ENCODE data around the gene GRIN2D. TPM values are rescaled to one million over a fixed set of nuclear protein-coding genes. Genes with fewer than 3 reads are reported as not detected.
A peak's percentile ranks its signal among the peaks of the same experiment; 100 is the strongest.

Gene GRIN2D
- total RNA-seq, 2 donors from 2014 or later = 0.28 to 1.2 TPM

- no peaks in the 10 kb centered on the region for H3K27me3 Mint-ChIP-seq
Measured at GRCh38 chr19:48421548-48421947, 28.1 kb downstream of the GRIN2D start.

GRCh38 chr19:48424694-48425219 lies 31.3 kb downstream of the GRIN2D start:
- no peak overlapping the region for H3K4me3 Mint-ChIP-seq

More at GRCh38 chr19:48421548-48421947, 28.1 kb downstream of the GRIN2D start:
- peaks cover 20% of the 10 kb centered on the region for H3K4me1 Mint-ChIP-seq
- no peaks in the 10 kb centered on the region for H3K36me3 Mint-ChIP-seq (ENCODE audit: low read depth)
- H3K4me3 Mint-ChIP-seq = no peak overlapping the region
- ATAC-seq (replicated peaks) = no peak
- no peak overlapping the region for H3K27ac Mint-ChIP-seq
- H3K9me3 Mint-ChIP-seq = no peaks in the 10 kb centered on the region

GRCh38 chr19:48428670-48429069 lies 35.2 kb downstream of the GRIN2D start:
- H3K4me1 Mint-ChIP-seq = peaks cover 6% of the 10 kb centered on the region
- H3K27ac Mint-ChIP-seq = no peak overlapping the region
- no peak overlapping the region for H3K4me3 Mint-ChIP-seq
- H3K36me3 Mint-ChIP-seq (ENCODE audit: low read depth) = no peaks in the 10 kb centered on the region
- no peaks in the 10 kb centered on the region for H3K27me3 Mint-ChIP-seq
- ATAC-seq (replicated peaks) = no peak
- H3K9me3 Mint-ChIP-seq = no peaks in the 10 kb centered on the region

More at GRCh38 chr19:48424694-48425219, 31.3 kb downstream of the GRIN2D start:
- no peaks in the 10 kb centered on the region for H3K9me3 Mint-ChIP-seq
- H3K27ac Mint-ChIP-seq = peak overlapping the region; percentile 75
- H3K4me1 Mint-ChIP-seq = peaks cover 6% of the 10 kb centered on the region
- ATAC-seq (replicated peaks) = no peak
- no peaks in the 10 kb centered on the region for H3K27me3 Mint-ChIP-seq
- H3K36me3 Mint-ChIP-seq (ENCODE audit: low read depth) = no peaks in the 10 kb centered on the region

GRCh38 chr19:48433337-48433736 lies 39.9 kb downstream of the GRIN2D start:
- peaks cover 20% of the 10 kb centered on the region for H3K27me3 Mint-ChIP-seq
- H3K27ac Mint-ChIP-seq = no peak overlapping the region
- no peak for ATAC-seq (replicated peaks)
- no peaks in the 10 kb centered on the region for H3K9me3 Mint-ChIP-seq
- H3K4me3 Mint-ChIP-seq = no peak overlapping the region
- H3K4me1 Mint-ChIP-seq = no peaks in the 10 kb centered on the region
- H3K36me3 Mint-ChIP-seq (ENCODE audit: low read depth) = no peaks in the 10 kb centered on the region

GRCh38 chr19:48436586-48436985 lies 43.1 kb downstream of the GRIN2D start:
- Mint-ChIP-seq H3K9me3 (no peaks in the 10 kb centered on the region), H3K36me3 (ENCODE audit: low read depth) (peaks cover 3% of the 10 kb centered on the region), H3K27ac (no peak overlapping the region), H3K27me3 (peaks cover 20% of the 10 kb centered on the region), H3K4me1 (no peaks in the 10 kb centered on the region), H3K4me3 (no peak overlapping the region)
- no peak for ATAC-seq (replicated peaks)

- H3K9me3 Mint-ChIP-seq = no peaks in the 10 kb centered on the region
- ATAC-seq (replicated peaks) = no peak
- peaks cover 12% of the 10 kb centered on the region for H3K4me1 Mint-ChIP-seq
- H3K27me3 Mint-ChIP-seq = peaks cover 25% of the 10 kb centered on the region
- no peak overlapping the region for H3K27ac Mint-ChIP-seq
- peaks cover 32% of the 10 kb centered on the region for H3K36me3 Mint-ChIP-seq (ENCODE audit: low read depth)
- H3K4me3 Mint-ChIP-seq = peak overlapping the region; percentile 52
Measured at GRCh38 chr19:48441360-48442050, 48.0 kb downstream of the GRIN2D start.

- Mint-ChIP-seq H3K4me1 (peaks cover 12% of the 10 kb centered on the region), H3K9me3 (no peaks in the 10 kb centered on the region), H3K27ac (no peak overlapping the region), H3K4me3 (peak overlapping the region; percentile 52), H3K36me3 (ENCODE audit: low read depth) (peaks cover 41% of the 10 kb centered on the region), H3K27me3 (peaks cover 20% of the 10 kb centered on the region)
- ATAC-seq (replicated peaks) = no peak
Measured at GRCh38 chr19:48442116-48443035, 48.9 kb downstream of the GRIN2D start.

- no peak overlapping the region for H3K4me3 Mint-ChIP-seq
- H3K27ac Mint-ChIP-seq = no peak overlapping the region
- ATAC-seq (replicated peaks) = no peak
- H3K27me3 Mint-ChIP-seq = peaks cover 14% of the 10 kb centered on the region
- peaks cover 14% of the 10 kb centered on the region for H3K4me1 Mint-ChIP-seq
- no peaks in the 10 kb centered on the region for H3K9me3 Mint-ChIP-seq
- peaks cover 49% of the 10 kb centered on the region for H3K36me3 Mint-ChIP-seq (ENCODE audit: low read depth)
Measured at GRCh38 chr19:48443256-48443655, 49.8 kb downstream of the GRIN2D start.

Other genes with a start within 250 kb of the GRIN2D start
- 100 to 1,000 TPM; 154 to 206 TPM for gene LIG1, start 223.3 kb upstream of the GRIN2D start, total RNA-seq
- gene ZSWIM9, start 223.0 kb upstream of the GRIN2D start, total RNA-seq = 10 to 100 TPM in 1 of 2 donors, 1 to 10 TPM in 1; 9.9 to 11.3 TPM
- gene CARD8, start 137.8 kb upstream of the GRIN2D start, total RNA-seq = 100 to 1,000 TPM; 161 to 244 TPM
- gene ZNF114, start 123.6 kb upstream of the GRIN2D start, total RNA-seq = 1 to 10 TPM in 1 of 2 donors, not detected in 1; 1.4 TPM
- gene EMP3, start 68.1 kb upstream of the GRIN2D start, total RNA-seq = 100 to 1,000 TPM; 190 to 192 TPM
- 10 to 100 TPM; 20.5 to 33.7 TPM for gene TMEM143, start 29.7 kb upstream of the GRIN2D start, total RNA-seq
- not detected for gene SYNGR4, start 29.3 kb upstream of the GRIN2D start, total RNA-seq
- 10 to 100 TPM; 73.8 to 97.0 TPM for gene KDELR1, start 2.1 kb upstream of the GRIN2D start, total RNA-seq
- 10 to 100 TPM; 34.9 to 72.9 TPM for gene GRWD1, start 52.3 kb downstream of the GRIN2D start, total RNA-seq
- gene KCNJ14, start 61.9 kb downstream of the GRIN2D start, total RNA-seq = 1 to 10 TPM; 1.7 to 2.1 TPM
- 10 to 100 TPM; 30.6 to 35.4 TPM for gene CYTH2, start 75.7 kb downstream of the GRIN2D start, total RNA-seq
- gene LMTK3, start 118.2 kb downstream of the GRIN2D start, total RNA-seq = 1 to 10 TPM; 3.8 to 5.9 TPM
- gene SULT2B1, start 158.5 kb downstream of the GRIN2D start, total RNA-seq = not detected
- gene SPACA4, start 213.1 kb downstream of the GRIN2D start, total RNA-seq = not detected
- gene FAM83E, start 221.4 kb downstream of the GRIN2D start, total RNA-seq = 1 to 10 TPM; 4.6 to 8.6 TPM
- gene RPL18, start 225.5 kb downstream of the GRIN2D start, total RNA-seq = 1,000 to 10,000 TPM; 1,785 to 2,369 TPM
- gene SPHK2, start 225.8 kb downstream of the GRIN2D start, total RNA-seq = 10 to 100 TPM; 31.3 to 49.3 TPM
- gene DBP, start 243.7 kb downstream of the GRIN2D start, total RNA-seq = 1 to 10 TPM; 5.3 to 9.3 TPM